ENCODE results near the gene BLVRB. TPM values are rescaled to one million over a fixed set of nuclear protein-coding genes. Genes with fewer than 3 reads are reported as not detected.

BLVRB gene
- total and polyA plus RNA-seq, 2 of the 8 experiments (the other 6 are each of a cell fraction or from before 2014, with no cell fraction given), result 28.7 to 182 TPM

GRCh38 chr19:40460185-40460584 is 5.4 kb downstream of the BLVRB start:
- no peak overlapping the region for H2BK20ac ChIP-seq (ENCODE audit: low read length)
- no peak for TF ChIP-seq SP2 (IDR thresholded peaks at IDR 0.05; ENCODE audit: low read length)
- no peak for TF ChIP-seq SIX5 (IDR thresholded peaks at IDR 0.05; ENCODE audit: low read depth, low read length)
- no peak for TF ChIP-seq HDAC6 (IDR thresholded peaks at IDR 0.05; ENCODE audit: low read depth, low read length)
- FAIRE-seq, result no peak

More at GRCh38 chr19:40460185-40460584, 5.4 kb downstream of the BLVRB start:
- Histone ChIP-seq H3K27ac (ENCODE audit: low read depth, low read length) (no peak overlapping the region), H3K27me3 (replicated peaks in 1 of 4; ENCODE audit: control insufficient read depth in 3 of 4, extremely low read depth in 1 of 4, insufficient read depth in 3 of 4, low read length in 3 of 4) (no peaks in the 10 kb centered on the region; a peak in 2 of 7 replicates), H3K23ac (ENCODE audit: insufficient read length) (no peak overlapping the region), H4K20me1 (replicated peaks in 1 of 2; ENCODE audit: control insufficient read depth in 1 of 2, insufficient read depth in 2 of 2, low read length in 2 of 2) (peaks cover 0 to 1% of the 10 kb centered on the region in 2 experiments), H3K14ac (ENCODE audit: insufficient read length) (no peak overlapping the region), H3K9me3 (ENCODE audit: insufficient read depth in 2 of 2, low read depth in 1 of 2, low read length in 1 of 2) (no peaks in the 10 kb centered on the region), H2AFZ (ENCODE audit: low read length) (no peak overlapping the region), H2BK12ac (ENCODE audit: low read depth, low read length) (no peak overlapping the region), H4K91ac (replicated peaks; ENCODE audit: insufficient read length, low read length) (no peak overlapping the region), H3K9ac (replicated peaks in 1 of 4; ENCODE audit: extremely low read depth in 1 of 4, low read depth in 3 of 4, low read length in 3 of 4) (no peak overlapping the region), H3K18ac (ENCODE audit: extremely low read depth, low read length) (no peak overlapping the region), H3K4me1 (replicated peaks in 1 of 4; ENCODE audit: control insufficient read depth in 3 of 4, insufficient read depth in 4 of 4, low read length in 3 of 4) (peaks cover 0 to 5% (median 1%) of the 10 kb centered on the region in 4 experiments; a peak in 3 of 7 replicates), H2BK5ac (ENCODE audit: low read depth, low read length) (no peak overlapping the region), H3K4ac (replicated peaks; ENCODE audit: insufficient read length, low read depth, low read length) (no peak overlapping the region), H2AK5ac (ENCODE audit: low read depth, low read length) (no peak overlapping the region), H3K56ac (replicated peaks; ENCODE audit: insufficient read length, low read depth, low read length) (no peak overlapping the region), H3K4me2 (ENCODE audit: insufficient read depth in 1 of 2, low read depth in 2 of 2, low read length in 2 of 2) (no peak overlapping the region), H3K79me1 (ENCODE audit: low read depth, low read length) (no peaks in the 10 kb centered on the region), H3K23me2 (ENCODE audit: low read depth, low read length) (peaks cover 1% of the 10 kb centered on the region; the same call in 1 of the 2 replicates), H2BK15ac (ENCODE audit: low read length) (no peak overlapping the region), H4K8ac (ENCODE audit: extremely low read depth, insufficient read depth, low read length) (no peak overlapping the region), H2BK120ac (replicated peaks; ENCODE audit: low read depth, low read length) (no peak overlapping the region), H3K4me3 (ENCODE audit: extremely low read depth in 1 of 4, insufficient read depth in 2 of 4, low read depth in 3 of 4, low read length in 4 of 4) (no peak overlapping the region), H3K79me2 (ENCODE audit: control insufficient read depth in 1 of 2, insufficient read depth in 2 of 2, low read length in 2 of 2) (no peaks in the 10 kb centered on the region), H4K5ac (ENCODE audit: insufficient read length, low read depth, low read length) (no peak overlapping the region), H3K36me3 (ENCODE audit: control insufficient read depth in 2 of 4, insufficient read depth in 4 of 4, low read length in 3 of 4) (no peaks in the 10 kb centered on the region)
- no peak for DNase-seq (ENCODE audit: low read depth in 1 of 2, low spot score in 2 of 2)
- WGBS, 2 experiments (ENCODE audit: extremely low coverage in 1 of 2, insufficient coverage in 1 of 2, insufficient read length in 1 of 2, insufficient replicate concordance in 2 of 2, low coverage in 1 of 2, low lambda C conversion rate in 2 of 2, missing lambda C conversion rate in 1 of 2), result 91% methylated on average over 3 of the region's 3 CpGs; no CpG with 5 or more reads in 1 of the 2 experiments
- CTCF ChIA-PET (ENCODE audit: partially characterized antibody), result interaction anchor here (1.0 to 7.9 kb wide), 5 partner anchors 13 to 304 kb away, joined by 3 to 39 read pairs (median 3); no protein-coding TSS in a partner anchor
- POLR2A ChIA-PET (ENCODE audit: partially characterized antibody), result interaction anchor here (0.6 to 1.2 kb wide), 3 partner anchors 12 to 40 kb away, joined by 3 to 5 read pairs (median 3); partner anchors contain the start of gene SERTAD1

All from H1 (cell line).